HG02610 (cell line): ENCODE measurements around the gene ZNF366.
"Not testable (repeated sequence)": the region's sequence is repeated elsewhere in the genome, so short reads cannot be mapped to it uniquely, and the experiment has no call there.

ENCODE experiments used
- ATAC-seq: cut with Tn5 transposase; IDR thresholded peaks from one replicate; pipeline ENCODE4 v1.9.1; 2021; ENCODE audit warnings: mild to moderate bottlenecking, moderate library complexity; ENCODE audit not compliant: unreplicated experiment

Gene ZNF366

GRCh38 chr5:72412283-72413055, 94.7 kb downstream of the ZNF366 start:
- ATAC-seq: no peak

DNA sequence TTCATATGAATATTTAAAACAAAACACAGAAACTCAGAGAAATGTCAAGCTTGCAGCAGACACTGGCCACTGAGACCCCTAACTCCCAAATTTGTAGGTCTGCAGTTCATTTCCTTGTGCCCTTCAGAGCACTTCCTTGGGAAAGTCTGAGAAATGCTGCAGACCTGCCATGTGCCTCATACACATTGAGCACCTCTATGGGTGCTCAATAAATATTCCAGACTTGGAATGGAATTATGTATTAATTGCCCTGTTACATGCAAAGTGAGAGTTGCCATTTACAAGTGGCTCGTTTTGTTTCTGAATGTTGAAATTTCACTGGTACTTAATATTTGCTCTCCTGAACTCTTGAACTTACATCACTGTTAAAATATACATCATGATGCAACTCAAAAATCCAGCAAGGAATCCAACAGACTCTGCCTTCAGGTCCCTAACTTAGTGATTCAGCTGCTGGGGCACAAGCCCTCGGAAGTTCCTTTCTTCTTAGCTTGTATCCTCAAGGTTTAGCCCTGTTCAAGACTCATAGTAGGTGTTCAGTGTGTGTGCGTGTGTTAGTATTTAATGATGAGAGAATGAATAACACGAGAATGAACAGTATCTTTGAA, 96.4 kb downstream of the ZNF366 start:
- no peak for ATAC-seq

- no peak for ATAC-seq
These were observed 98.6 kb downstream of the ZNF366 start for GRCh38 chr5:72408603-72409002.

- ATAC-seq: no peak
These were observed 99.1 kb downstream of the ZNF366 start for GRCh38 chr5:72408127-72408526.

- no peak for ATAC-seq
These were observed 99.7 kb downstream of the ZNF366 start for GRCh38 chr5:72407541-72407940.

DNA sequence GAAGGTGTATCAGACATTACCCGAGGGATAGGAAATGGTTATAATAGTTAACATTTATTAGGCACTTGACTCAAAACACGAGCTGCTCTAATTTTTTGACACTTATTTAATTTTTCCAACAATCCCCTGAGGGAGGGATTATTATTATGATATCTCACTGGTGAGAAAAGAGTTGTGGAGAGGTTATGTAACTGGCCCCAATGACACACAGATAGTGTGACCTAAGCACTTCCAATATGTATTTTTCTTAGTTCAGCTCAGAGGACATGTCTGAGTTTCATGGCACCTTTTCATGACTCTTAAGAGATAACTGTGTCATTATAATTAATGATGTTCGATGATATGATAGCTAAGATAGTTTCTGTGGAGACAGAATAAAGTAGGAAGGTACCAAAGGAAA, 100.1 kb downstream of the ZNF366 start:
- no peak for ATAC-seq

DNA sequence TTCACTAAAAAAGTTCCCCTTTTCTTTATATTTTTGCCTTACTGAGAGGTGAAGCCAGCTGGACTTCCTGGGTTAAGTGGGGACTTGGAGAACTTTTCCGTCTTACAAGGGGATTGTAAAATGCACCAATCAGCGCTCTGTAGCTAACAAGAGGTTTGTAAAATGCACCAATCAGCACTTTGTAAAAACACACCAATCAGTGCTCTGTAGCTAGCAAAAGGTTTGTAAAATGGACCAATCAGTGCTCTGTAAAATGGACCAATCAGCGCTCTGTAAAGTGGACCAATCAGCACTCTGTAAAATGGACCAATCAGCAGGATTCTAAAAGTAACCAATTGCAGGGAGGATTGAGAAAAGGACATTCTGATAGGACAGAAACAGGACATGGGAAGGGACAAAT, 102.4 kb downstream of the ZNF366 start:
- not testable (repeated sequence) for ATAC-seq

- ATAC-seq: no peak
These were observed 104.1 kb downstream of the ZNF366 start for GRCh38 chr5:72402959-72403628.

DNA sequence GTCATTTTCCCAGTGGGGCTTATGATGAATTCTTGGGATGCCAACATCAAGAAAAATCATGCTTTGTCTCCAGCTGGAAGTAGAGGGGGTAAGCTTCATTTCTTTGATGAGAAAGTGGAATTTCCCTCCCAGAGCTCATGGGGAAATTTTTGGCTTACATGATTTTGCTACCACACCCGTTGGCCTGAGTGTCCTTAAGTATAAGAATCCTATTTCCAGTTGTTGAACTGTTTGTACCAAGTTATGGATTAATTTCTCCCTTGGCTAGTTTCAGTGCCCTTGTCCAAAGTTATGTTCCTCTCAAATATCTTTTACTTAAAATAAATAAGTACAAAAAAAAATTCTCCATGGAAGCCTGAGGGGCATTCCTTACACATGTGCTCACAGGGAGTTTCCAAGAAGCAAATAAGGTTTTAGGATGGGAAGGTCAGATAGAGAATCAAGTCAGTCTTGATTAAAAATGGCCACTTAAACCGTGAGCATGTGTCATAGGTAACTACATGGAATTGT, 104.8 kb downstream of the ZNF366 start:
- ATAC-seq: no peak

GRCh38 chr5:72400950-72401349, 106.3 kb downstream of the ZNF366 start:
- ATAC-seq: no peak

GRCh38 chr5:72397836-72398235, 109.4 kb downstream of the ZNF366 start:
- ATAC-seq: no peak

GRCh38 chr5:72394688-72395087, 112.5 kb downstream of the ZNF366 start:
- ATAC-seq: peak; percentile 51

DNA sequence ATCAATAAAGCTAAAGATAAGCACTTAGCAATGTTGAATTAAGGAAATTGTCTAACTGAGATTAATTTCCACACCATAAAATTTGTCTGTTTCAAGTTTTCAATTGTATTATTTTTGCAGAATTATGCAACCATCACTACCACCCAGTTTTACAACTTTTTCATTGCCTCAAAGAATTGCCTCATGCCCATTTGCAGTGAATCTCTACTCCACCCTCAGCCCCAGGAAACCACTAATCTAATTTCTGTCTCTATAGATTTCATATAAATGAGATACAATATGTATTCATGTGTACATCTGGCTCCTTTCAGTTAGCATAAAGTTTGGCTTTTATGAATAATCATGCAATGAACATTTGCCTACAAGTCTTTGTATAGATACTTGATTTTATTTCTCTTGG, 114.2 kb downstream of the ZNF366 start:
- no peak for ATAC-seq
